MM.1S (cell line): ENCODE data around the gene INSM2.

Source experiments
- EZH2 ChIP-seq: fragments of 300-600 bp; sonication (generic); optimal IDR thresholded peaks from 2 replicates; pipeline ENCODE3; 2017; ENCODE audit warnings: low read depth, mild to moderate bottlenecking, antibody characterized with exemption, low read length, mixed read lengths
- EZH2phosphoT487 ChIP-seq: fragments of 300-600 bp; sonication (generic); IDR thresholded peaks from 2 replicates; pipeline ENCODE4 v1.6.1; 2018; ENCODE audit warnings: antibody characterized with exemption, low read length
- TF ChIP-seq, protein P1 (sequence below): fragments of 300-600 bp; sonication (generic); IDR thresholded peaks from 2 replicates; pipeline ENCODE4 v1.5.1; 2016; ENCODE audit warnings: antibody characterized with exemption, low read length, mixed read lengths

GRCh38 chr14:35495278-35495677, 38.7 kb upstream of the INSM2 start:
- TF ChIP-seq, protein P1, sequence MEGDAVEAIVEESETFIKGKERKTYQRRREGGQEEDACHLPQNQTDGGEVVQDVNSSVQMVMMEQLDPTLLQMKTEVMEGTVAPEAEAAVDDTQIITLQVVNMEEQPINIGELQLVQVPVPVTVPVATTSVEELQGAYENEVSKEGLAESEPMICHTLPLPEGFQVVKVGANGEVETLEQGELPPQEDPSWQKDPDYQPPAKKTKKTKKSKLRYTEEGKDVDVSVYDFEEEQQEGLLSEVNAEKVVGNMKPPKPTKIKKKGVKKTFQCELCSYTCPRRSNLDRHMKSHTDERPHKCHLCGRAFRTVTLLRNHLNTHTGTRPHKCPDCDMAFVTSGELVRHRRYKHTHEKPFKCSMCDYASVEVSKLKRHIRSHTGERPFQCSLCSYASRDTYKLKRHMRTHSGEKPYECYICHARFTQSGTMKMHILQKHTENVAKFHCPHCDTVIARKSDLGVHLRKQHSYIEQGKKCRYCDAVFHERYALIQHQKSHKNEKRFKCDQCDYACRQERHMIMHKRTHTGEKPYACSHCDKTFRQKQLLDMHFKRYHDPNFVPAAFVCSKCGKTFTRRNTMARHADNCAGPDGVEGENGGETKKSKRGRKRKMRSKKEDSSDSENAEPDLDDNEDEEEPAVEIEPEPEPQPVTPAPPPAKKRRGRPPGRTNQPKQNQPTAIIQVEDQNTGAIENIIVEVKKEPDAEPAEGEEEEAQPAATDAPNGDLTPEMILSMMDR: no peak
- TF ChIP-seq EZH2 (no peak), EZH2phosphoT487 (no peak)
